Vagina (tissue), 2 donors: Measurements from ENCODE around the gene SGTA. TPM values are rescaled to one million over a fixed set of nuclear protein-coding genes. Genes with fewer than 3 reads are reported as not detected.

Experiments
- DNase-seq, 2 donors: peaks; one replicate each; pipeline ENCODE4 v3.0.0-alpha.2; 2017; ENCODE audit errors: extremely low spot score in 2 of 2
- H3K27ac ChIP-seq: fragments of 200-600 bp; sonication (generic); one replicate; pipeline ENCODE4 v1.5.1; 2019
- H3K27me3 ChIP-seq: fragments of 200-600 bp; sonication (generic); one replicate; pipeline ENCODE4 v1.5.1; 2019
- H3K36me3 ChIP-seq, 2 donors: fragments of 200-600 bp; sonication (generic); one replicate each; pipeline ENCODE4 v1.5.1; 2017 to 2019
- H3K4me1 ChIP-seq: fragments of 200-600 bp; sonication (generic); one replicate; pipeline ENCODE4 v1.5.1; 2019
- H3K4me3 ChIP-seq, 2 donors: fragments of 200-600 bp; sonication (generic); 1 replicate in 1 of 2; 2 replicates in 1 of 2; pipeline ENCODE4 v1.5.1; 2016 to 2019
- H3K9me3 ChIP-seq: fragments of 200-600 bp; sonication (generic); one replicate; pipeline ENCODE4 v1.5.1; 2019
- CTCF ChIP-seq, 3 experiments: fragments of 450-650 bp in 2 of 3; fragments of 200-600 bp in 1 of 3; sonication (generic) in 1 of 3; IDR thresholded peaks; one replicate each; pipeline ENCODE4 v1.5.1; 2017 to 2019; ENCODE audit warnings: antibody characterized with exemption in 3 of 3, mild to moderate bottlenecking in 2 of 3, moderate library complexity in 2 of 3
- POLR2A ChIP-seq, 2 donors: fragments of 450-650 bp; IDR thresholded peaks; one replicate each; pipeline ENCODE4 v1.6.1; 2017; ENCODE audit warnings: antibody characterized with exemption in 2 of 2, mild to moderate bottlenecking in 2 of 2, moderate library complexity in 2 of 2
- POLR2AphosphoS5 ChIP-seq, 2 donors: sonication (generic); formaldehyde crosslinking; IDR thresholded peaks; one replicate each; pipeline ENCODE4 v1.9.0; 2017; ENCODE audit warnings: antibody characterized with exemption in 2 of 2, mild to moderate bottlenecking in 2 of 2, low read depth in 1 of 2; ENCODE audit not compliant: insufficient read depth in 1 of 2
- intact Hi-C: fragments of 100-400 bp; cut with DNase I; formaldehyde crosslinking; loops from one replicate; pipeline ENCODE4 v1.15.1; 2023
- total RNA-seq: library from RNA; depleted of rRNA; stranded (reverse); fragments of >200 nt; gene quantifications from one replicate; pipeline ENCODE4 v1.2.3, GENCODE V29; 2016

Gene SGTA
- total RNA-seq, 1 donor from 2014 or later = 58.4 TPM

GRCh38 chr19:2765376-2765775, 17.7 kb downstream of the SGTA start:
- H3K36me3 ChIP-seq = peaks cover 0 to 71% of the 10 kb centered on the region in 2 donors
- intact Hi-C loops = no loop called here
- TF ChIP-seq CTCF (IDR thresholded peaks at IDR 0.05) = no peak
- no peak for TF ChIP-seq POLR2A (IDR thresholded peaks at IDR 0.05)
- TF ChIP-seq POLR2AphosphoS5 (IDR thresholded peaks at IDR 0.05; ENCODE audit: insufficient read depth in 1 of 2, low read depth in 1 of 2) = no peak
- H3K9me3 ChIP-seq = no peaks in the 10 kb centered on the region
- no peak for DNase-seq
- peaks cover 4% of the 10 kb centered on the region for H3K4me1 ChIP-seq
- H3K4me3 ChIP-seq = no peak overlapping the region
- H3K27me3 ChIP-seq = no peaks in the 10 kb centered on the region
- no peak overlapping the region for H3K27ac ChIP-seq

- Histone ChIP-seq H3K27ac (no peak overlapping the region), H3K9me3 (no peaks in the 10 kb centered on the region), H3K27me3 (no peaks in the 10 kb centered on the region), H3K36me3 (peaks cover 0 to 71% of the 10 kb centered on the region in 2 donors), H3K4me3 (no peak overlapping the region), H3K4me1 (no peaks in the 10 kb centered on the region)
- intact Hi-C loops = no loop called here
- TF ChIP-seq POLR2A (IDR thresholded peaks at IDR 0.05) (no peak), CTCF (IDR thresholded peaks at IDR 0.05) (no peak), POLR2AphosphoS5 (IDR thresholded peaks at IDR 0.05; ENCODE audit: insufficient read depth in 1 of 2, low read depth in 1 of 2) (no peak)
- no peak for DNase-seq
Measured at GRCh38 chr19:2764945-2765344, 18.1 kb downstream of the SGTA start.

- TF ChIP-seq CTCF (IDR thresholded peaks at IDR 0.05) (no peak), POLR2AphosphoS5 (IDR thresholded peaks at IDR 0.05; ENCODE audit: insufficient read depth in 1 of 2, low read depth in 1 of 2) (no peak), POLR2A (IDR thresholded peaks at IDR 0.05) (no peak)
- no peak for DNase-seq
- no peak overlapping the region for H3K4me3 ChIP-seq
- H3K9me3 ChIP-seq = no peaks in the 10 kb centered on the region
- H3K27ac ChIP-seq = no peak overlapping the region
- no peaks in the 10 kb centered on the region for H3K4me1 ChIP-seq
- intact Hi-C loops = no loop called here
- H3K27me3 ChIP-seq = no peaks in the 10 kb centered on the region
- peaks cover 0 to 70% of the 10 kb centered on the region in 2 donors for H3K36me3 ChIP-seq
Measured at GRCh38 chr19:2763687-2764086, 19.4 kb downstream of the SGTA start.

GRCh38 chr19:2762783-2763496, 20.1 kb downstream of the SGTA start:
- TF ChIP-seq CTCF (IDR thresholded peaks at IDR 0.05) (no peak), POLR2A (IDR thresholded peaks at IDR 0.05) (no peak), POLR2AphosphoS5 (IDR thresholded peaks at IDR 0.05; ENCODE audit: insufficient read depth in 1 of 2, low read depth in 1 of 2) (no peak)
- intact Hi-C loops = no loop called here
- H3K9me3 ChIP-seq = no peaks in the 10 kb centered on the region
- H3K27ac ChIP-seq = no peak overlapping the region
- H3K27me3 ChIP-seq = no peaks in the 10 kb centered on the region
- H3K4me3 ChIP-seq = no peak overlapping the region
- H3K36me3 ChIP-seq = peaks cover 0 to 65% of the 10 kb centered on the region in 2 donors
- DNase-seq = no peak
- H3K4me1 ChIP-seq = no peaks in the 10 kb centered on the region
